SK-N-SH (cell line): ENCODE results near the gene FOSL1. TPM values are rescaled to one million over a fixed set of nuclear protein-coding genes. Genes with fewer than 3 reads are reported as not detected.

Experiments used
- CTCF ChIA-PET: fragments of 300-600, 350-600 bp; formaldehyde crosslinking; extraction: SDS; loops from one replicate; lab custom pipeline; 2021; lab: Yijun Ruan, JAX
- POLR2A ChIA-PET: fragments of 350-600 bp; sonication (Branson Sonifier 250); formaldehyde crosslinking; extraction: SDS; loops from one replicate; lab custom pipeline; 2020; ENCODE audit warnings: antibody characterized with exemption, inconsistent platforms; lab: Yijun Ruan, JAX
- DNase-seq: peaks from one replicate; pipeline ENCODE4 v3.0.0; 2012
- H2AFZ ChIP-seq: fragments of 200-600 bp; sonication (generic); 2 replicates; pipeline ENCODE4 v1.8.1; 2016; ENCODE audit warnings: antibody characterized with exemption, mild to moderate bottlenecking, low read depth
- H3F3A ChIP-seq: fragments of 200-600 bp; sonication (generic); replicated peaks from 2 replicates; pipeline ENCODE3; 2016; ENCODE audit warnings: antibody characterized with exemption, mild to moderate bottlenecking; ENCODE audit not compliant: insufficient read depth
- H3K27ac ChIP-seq, 2 experiments: fragments of 200-500 bp in 1 of 2; fragments of 200-600 bp in 1 of 2; sonication (Bioruptor generic) in 1 of 2; sonication (generic), shearing (Covaris generic) in 1 of 2; 2 replicates each; pipeline versions ENCODE4 v1.5.1 to v1.6.1; 2014 to 2016; ENCODE audit warnings: low read depth in 2 of 2, inconsistent platforms in 1 of 2, low read length in 1 of 2, mild to moderate bottlenecking in 1 of 2, mixed read lengths in 1 of 2
- H3K27me3 ChIP-seq: fragments of 200-600 bp; sonication (generic), shearing (Covaris generic); 2 replicates; pipeline ENCODE4 v1.6.1; 2016; ENCODE audit warnings: mixed run types; ENCODE audit not compliant: insufficient read depth
- H3K36me3 ChIP-seq, 2 experiments: fragments of 200-500 bp in 1 of 2; fragments of 200-600 bp in 1 of 2; sonication (Bioruptor generic) in 1 of 2; sonication (generic) in 1 of 2; replicated peaks in 1 of 2; 2 replicates each; pipeline versions ENCODE3 to v1.5.1; 2014 to 2016; ENCODE audit warnings: low read length in 1 of 2, mild to moderate bottlenecking in 1 of 2; ENCODE audit not compliant: insufficient read depth in 2 of 2, control insufficient read depth in 1 of 2
- H3K4me1 ChIP-seq, 2 experiments: fragments of 200-500 bp in 1 of 2; fragments of 200-600 bp in 1 of 2; sonication (Bioruptor generic) in 1 of 2; sonication (generic), shearing (Covaris generic) in 1 of 2; 2 replicates each; pipeline versions ENCODE4 v1.5.1 to v1.6.1; 2014 to 2016; ENCODE audit warnings: low read depth in 1 of 2, low read length in 1 of 2, mixed run types in 1 of 2; ENCODE audit not compliant: insufficient read depth in 2 of 2, control insufficient read depth in 1 of 2
- H3K4me2 ChIP-seq: fragments of 200-600 bp; sonication (generic), shearing (Covaris generic); 2 replicates; pipeline ENCODE4 v1.6.1; 2017; ENCODE audit warnings: mixed run types
- H3K4me3 ChIP-seq, 2 experiments: fragments of 200-500 bp in 1 of 2; fragments of 200-600 bp in 1 of 2; sonication (Bioruptor generic) in 1 of 2; sonication (generic), shearing (Covaris generic) in 1 of 2; 2 replicates each; pipeline versions ENCODE4 v1.5.1 to v1.8.1; 2014 to 2016; ENCODE audit warnings: low read depth in 2 of 2, inconsistent platforms in 1 of 2, low read length in 1 of 2, mild to moderate bottlenecking in 1 of 2, mixed read lengths in 1 of 2, moderate library complexity in 1 of 2
- H3K79me2 ChIP-seq: fragments of 200-600 bp; sonication (generic); 2 replicates; pipeline ENCODE4 v1.8.1; 2017; ENCODE audit warnings: mild to moderate bottlenecking; ENCODE audit not compliant: insufficient read depth
- H3K9ac ChIP-seq: fragments of 200-600 bp; sonication (generic); 2 replicates; pipeline ENCODE4 v1.6.1; 2017; ENCODE audit warnings: mixed run types
- H3K9me2 ChIP-seq: fragments of 200-600 bp; sonication (generic); 2 replicates; pipeline ENCODE4 v1.6.1; 2017; ENCODE audit warnings: mixed run types
- H3K9me3 ChIP-seq: fragments of 200-600 bp; sonication (generic); 2 replicates; pipeline ENCODE4 v1.6.1; 2017; ENCODE audit warnings: mixed run types, mild to moderate bottlenecking, moderate library complexity
- H4K20me1 ChIP-seq: fragments of 200-600 bp; sonication (generic); 2 replicates; pipeline ENCODE4 v1.6.1; 2017; ENCODE audit warnings: mild to moderate bottlenecking, mixed run types; ENCODE audit not compliant: insufficient read depth
- ELF1 ChIP-seq: IDR thresholded peaks from 2 replicates; pipeline ENCODE4 v1.4.0; 2012
- EZH2phosphoT487 ChIP-seq: fragments of 200-600 bp; sonication (generic); IDR thresholded peaks from 2 replicates; pipeline ENCODE4 v1.6.1; 2017; ENCODE audit warnings: low read depth, mixed run types, mild to moderate bottlenecking, antibody characterized with exemption, moderate library complexity, borderline replicate concordance
- FOSL2 ChIP-seq: IDR thresholded peaks from 2 replicates; pipeline ENCODE4 v1.4.0; 2012; ENCODE audit warnings: low read depth, mild to moderate bottlenecking, moderate library complexity, borderline replicate concordance
- FOXJ3 ChIP-seq: sonication (generic); formaldehyde crosslinking; IDR thresholded peaks from 2 replicates; pipeline ENCODE4 v1.5.1; 2020; ENCODE audit warnings: mild to moderate bottlenecking, missing genetic modification reagents
- FOXM1 ChIP-seq: IDR thresholded peaks from 2 replicates; pipeline ENCODE4 v1.4.0; 2012; ENCODE audit warnings: low read depth, mild to moderate bottlenecking
- GABPA ChIP-seq: IDR thresholded peaks from 2 replicates; pipeline ENCODE4 v1.4.0; 2012; ENCODE audit warnings: low read depth, mild to moderate bottlenecking
- GATA2 ChIP-seq: sonication (generic); formaldehyde crosslinking; IDR thresholded peaks from 2 replicates; pipeline ENCODE4 v1.5.0; 2020; ENCODE audit warnings: mild to moderate bottlenecking, missing genetic modification reagents
- IRF3 ChIP-seq: fragments of 150-350 bp; IDR thresholded peaks from 2 replicates; pipeline ENCODE4 v1.6.1; 2016; ENCODE audit warnings: mild to moderate bottlenecking, low read depth, low read length
- JUND ChIP-seq: IDR thresholded peaks from 2 replicates; pipeline ENCODE4 v1.4.0; 2012
- MAX ChIP-seq: IDR thresholded peaks from 2 replicates; pipeline ENCODE4 v1.4.0; 2012; ENCODE audit warnings: low read depth
- MXI1 ChIP-seq: IDR thresholded peaks from 2 replicates; pipeline ENCODE4 v1.6.1; 2012; ENCODE audit warnings: mild to moderate bottlenecking, low read depth, low read length, improper control_type of control experiment
- NRF1 ChIP-seq: IDR thresholded peaks from 2 replicates; pipeline ENCODE4 v1.6.1; 2012; ENCODE audit warnings: low read depth, mild to moderate bottlenecking, low read length
- POLR2AphosphoS5 ChIP-seq: IDR thresholded peaks from 2 replicates; pipeline ENCODE4 v1.6.1; 2012; ENCODE audit warnings: low read depth, low read length
- RCOR1 ChIP-seq: fragments of 150-350 bp; IDR thresholded peaks from 2 replicates; pipeline ENCODE4 v1.6.1; 2017; ENCODE audit warnings: antibody characterized with exemption, low read length
- REST ChIP-seq: IDR thresholded peaks from 2 replicates; pipeline ENCODE4 v1.6.1; 2012; ENCODE audit warnings: mild to moderate bottlenecking, low read depth, low read length, moderate library complexity
- RXRA ChIP-seq: IDR thresholded peaks from 2 replicates; pipeline ENCODE4 v1.4.0; 2012; ENCODE audit warnings: low read depth, mild to moderate bottlenecking, borderline replicate concordance
- SIN3A ChIP-seq: IDR thresholded peaks from 2 replicates; pipeline ENCODE4 v1.6.1; 2012; ENCODE audit warnings: low read depth, mild to moderate bottlenecking, low read length, moderate library complexity, borderline replicate concordance
- SMC3 ChIP-seq: IDR thresholded peaks from 2 replicates; pipeline ENCODE4 v1.6.1; 2012; ENCODE audit warnings: low read depth, low read length, improper control_type of control experiment
- TAF1 ChIP-seq: IDR thresholded peaks from 2 replicates; pipeline ENCODE4 v1.6.1; 2012; ENCODE audit warnings: low read depth, mild to moderate bottlenecking, low read length, moderate library complexity, borderline replicate concordance
- TCF12 ChIP-seq: IDR thresholded peaks from 2 replicates; pipeline ENCODE4 v1.4.0; 2012
- TEAD4 ChIP-seq: IDR thresholded peaks from 2 replicates; pipeline ENCODE4 v1.4.0; 2012; ENCODE audit warnings: mild to moderate bottlenecking, borderline replicate concordance; ENCODE audit not compliant: insufficient read depth
- USF2 ChIP-seq: fragments of 150-350 bp; IDR thresholded peaks from 2 replicates; pipeline ENCODE4 v1.6.1; 2017; ENCODE audit warnings: antibody characterized with exemption, low read length, low read depth, borderline replicate concordance
- YY1 ChIP-seq: IDR thresholded peaks from 2 replicates; pipeline ENCODE4 v1.4.0; 2012; ENCODE audit warnings: low read depth, mild to moderate bottlenecking
- WGBS: methylation state at CpG from one replicate; pipeline ENCODE4 v1.1.6; 2017; ENCODE audit warnings: low lambda C conversion rate; 5-methylcytosine and 5-hydroxymethylcytosine counted together
- polyA plus RNA-seq, 3 experiments: library from polyadenylated mRNA; depleted of rRNA; stranded (reverse); fragments of >200 nt; gene quantifications; 2 replicates each; pipeline ENCODE4 v1.2.3, GENCODE V29; 2012
- TF ChIP-seq, protein P1 (sequence below): IDR thresholded peaks from 2 replicates; pipeline ENCODE4 v1.4.0; 2012; ENCODE audit warnings: low read depth, borderline replicate concordance

Gene FOSL1
- 17.9 and 30.1 TPM in 2 replicates for polyA plus RNA-seq (2012; rRNA removed)
- polyA plus RNA-seq (2012; cell fraction: cytosol; rRNA removed) = 18.1 and 21.6 TPM in 2 replicates
- polyA plus RNA-seq (2012; cell fraction: nucleus; rRNA removed) = 28.3 and 39.9 TPM in 2 replicates

GRCh38 chr11:65900125-65900898, at the start of gene FOSL1:
Gene FOSL1 (minus strand): TSS chr11:65900388. CDS start chr11:65900339, 49 bp downstream.
- peaks cover 37% of the 10 kb centered on the region for H4K20me1 ChIP-seq
- no peaks in the 10 kb centered on the region for H3K9me3 ChIP-seq
- H3K9ac ChIP-seq = peak within 1 kb of the TSS; percentile 97
- H3K79me2 ChIP-seq = peaks cover 86% of the 10 kb centered on the region
- H3K27ac ChIP-seq = peak within 1 kb of the TSS in 1 of 2 experiments; percentile 95; a peak in 3 of 4 replicates
- no peak within 1 kb of the TSS for H2AFZ ChIP-seq
- DNase-seq = peak; percentile 81
- H3K4me1 ChIP-seq = peaks cover 0 to 44% of the 10 kb centered on the region in 2 experiments; a peak in 3 of 4 replicates
- 15% methylated on average over 22 of the region's 80 CpGs for whole genome bisulfite sequencing
- H3F3A ChIP-seq = peaks cover 59% of the 10 kb centered on the region
- H3K36me3 ChIP-seq = peaks cover 0 to 31% of the 10 kb centered on the region in 2 experiments
- no peaks in the 10 kb centered on the region for H3K9me2 ChIP-seq
- H3K4me3 ChIP-seq = peak within 1 kb of the TSS; percentile 59 to 82
- H3K4me2 ChIP-seq = peak within 1 kb of the TSS; percentile 89
- ChIA-PET POLR2A (interaction anchor here (1.3 kb wide), 1 partner anchor 18 kb away, joined by 4 read pairs; the partner anchor contains the start of gene C11orf68), CTCF (interaction anchor here (0.8 to 4.6 kb wide), 8 partner anchors 11 to 360 kb away, joined by 3 to 36 read pairs (median 4); partner anchors contain the start of genes CCDC85B, FIBP and MUS81)
- no peaks in the 10 kb centered on the region for H3K27me3 ChIP-seq
- TF ChIP-seq GATA2 (CRISPR knock-in tag) (no peak), SMC3 (no peak), ELF1 (no peak), MXI1 (no peak), NRF1 (no peak), JUND (peak; percentile 52), TEAD4 (no peak), MAX (peak; percentile 78), SIN3A (peak; percentile 58; the same call in 1 of the 2 replicates), GABPA (0 out of 2 replicates have a peak, but pooled peaks have one; percentile 15), TAF1 (peak; percentile 95), REST (0 out of 2 replicates have a peak, but pooled peaks have one; percentile 31), EZH2phosphoT487 (no peak), RXRA (peak; percentile 31; the same call in 1 of the 2 replicates), YY1 (no peak), POLR2AphosphoS5 (peak; percentile 97), IRF3 (no peak), TCF12 (peak; percentile 42; the same call in 1 of the 2 replicates), FOXJ3 (CRISPR knock-in tag) (no peak), FOXM1 (no peak; the same call in 1 of the 2 replicates), USF2 (no peak), RCOR1 (no peak), FOSL2 (peak; percentile 63; the same call in 1 of the 2 replicates)
- TF ChIP-seq, protein P1, sequence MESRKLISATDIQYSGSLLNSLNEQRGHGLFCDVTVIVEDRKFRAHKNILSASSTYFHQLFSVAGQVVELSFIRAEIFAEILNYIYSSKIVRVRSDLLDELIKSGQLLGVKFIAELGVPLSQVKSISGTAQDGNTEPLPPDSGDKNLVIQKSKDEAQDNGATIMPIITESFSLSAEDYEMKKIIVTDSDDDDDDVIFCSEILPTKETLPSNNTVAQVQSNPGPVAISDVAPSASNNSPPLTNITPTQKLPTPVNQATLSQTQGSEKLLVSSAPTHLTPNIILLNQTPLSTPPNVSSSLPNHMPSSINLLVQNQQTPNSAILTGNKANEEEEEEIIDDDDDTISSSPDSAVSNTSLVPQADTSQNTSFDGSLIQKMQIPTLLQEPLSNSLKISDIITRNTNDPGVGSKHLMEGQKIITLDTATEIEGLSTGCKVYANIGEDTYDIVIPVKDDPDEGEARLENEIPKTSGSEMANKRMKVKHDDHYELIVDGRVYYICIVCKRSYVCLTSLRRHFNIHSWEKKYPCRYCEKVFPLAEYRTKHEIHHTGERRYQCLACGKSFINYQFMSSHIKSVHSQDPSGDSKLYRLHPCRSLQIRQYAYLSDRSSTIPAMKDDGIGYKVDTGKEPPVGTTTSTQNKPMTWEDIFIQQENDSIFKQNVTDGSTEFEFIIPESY = 0 out of 2 replicates have a peak, but pooled peaks have one; percentile 41
